CD14-positive monocyte (primary cell): ENCODE measurements around the gene DIABLO. TPM values are rescaled to one million over a fixed set of nuclear protein-coding genes. Genes with fewer than 3 reads are reported as not detected.

Experiments used
- DNase-seq, 3 donors: peaks; one replicate each; pipeline ENCODE4 v3.0.0-alpha.2; 2011 to 2022
- H2AFZ ChIP-seq: 2 replicates; pipeline ENCODE4 v1.6.0; 2012; ENCODE audit warnings: mild to moderate bottlenecking, low read depth, low read length, inconsistent platforms; ENCODE audit not compliant: insufficient read depth, poor library complexity, severe bottlenecking
- H3K27ac ChIP-seq, 2 donors: 1 replicate in 1 of 2; 2 replicates in 1 of 2; pipeline ENCODE4 v1.5.1; 2012 to 2013; ENCODE audit warnings: low read length in 2 of 2, control low read depth in 1 of 2, inconsistent platforms in 1 of 2, low read depth in 1 of 2, mild to moderate bottlenecking in 1 of 2
- H3K27me3 ChIP-seq, 2 donors: one replicate each; pipeline versions ENCODE4 v1.6.0 to v1.6.1; 2011 to 2013; ENCODE audit warnings: low read length in 2 of 2; ENCODE audit not compliant: control insufficient read depth in 2 of 2, insufficient read depth in 2 of 2
- H3K36me3 ChIP-seq, 2 donors: replicated peaks in 1 of 2; 1 replicate in 1 of 2; 2 replicates in 1 of 2; pipeline versions ENCODE4 v1.5.1 to v1.6.1; 2012 to 2013; ENCODE audit warnings: low read length in 2 of 2, control low read depth in 1 of 2, inconsistent platforms in 1 of 2, mild to moderate bottlenecking in 1 of 2; ENCODE audit not compliant: insufficient read depth in 2 of 2, control insufficient read depth in 1 of 2
- H3K4me1 ChIP-seq, 2 donors: 1 replicate in 1 of 2; 2 replicates in 1 of 2; pipeline versions ENCODE4 v1.5.1 to v1.6.1; 2012 to 2013; ENCODE audit warnings: low read length in 2 of 2, control low read depth in 1 of 2, inconsistent platforms in 1 of 2, mild to moderate bottlenecking in 1 of 2, moderate library complexity in 1 of 2; ENCODE audit not compliant: insufficient read depth in 2 of 2, control insufficient read depth in 1 of 2
- H3K4me2 ChIP-seq: replicated peaks from 2 replicates; pipeline ENCODE3; 2012; ENCODE audit warnings: low read length, moderate library complexity, mild to moderate bottlenecking; ENCODE audit not compliant: poor library complexity, severe bottlenecking; ENCODE audit errors: extremely low read depth
- H3K4me3 ChIP-seq, 3 experiments: fragments of 200-600 bp in 1 of 3; sonication (generic) in 1 of 3; replicated peaks in 1 of 3; 1 replicate in 2 of 3; 2 replicates in 1 of 3; pipeline ENCODE4 v1.5.1; 2011 to 2013; ENCODE audit warnings: low read length in 3 of 3, mild to moderate bottlenecking in 3 of 3, control low read depth in 2 of 3, low read depth in 2 of 3, inconsistent platforms in 1 of 3, moderate library complexity in 1 of 3
- H3K79me2 ChIP-seq: 2 replicates; pipeline ENCODE4 v1.6.0; 2012; ENCODE audit warnings: mild to moderate bottlenecking, control low read depth, inconsistent platforms, low read length, moderate library complexity; ENCODE audit not compliant: insufficient read depth
- H3K9ac ChIP-seq: 2 replicates; pipeline ENCODE4 v1.6.0; 2017; ENCODE audit warnings: low read length, mild to moderate bottlenecking; ENCODE audit not compliant: insufficient read depth, poor library complexity, severe bottlenecking
- H3K9me3 ChIP-seq, 2 donors: replicated peaks in 1 of 2; 1 replicate in 1 of 2; 2 replicates in 1 of 2; pipeline versions ENCODE4 v1.5.1 to v1.6.1; 2012 to 2013; ENCODE audit warnings: low read length in 2 of 2, control low read depth in 1 of 2; ENCODE audit not compliant: control insufficient read depth in 1 of 2, insufficient read depth in 1 of 2
- H4K20me1 ChIP-seq: 2 replicates; pipeline ENCODE4 v1.6.0; 2012; ENCODE audit warnings: mild to moderate bottlenecking, low read length, control low read depth, moderate library complexity; ENCODE audit not compliant: insufficient read depth
- H3K27ac Mint-ChIP-seq, 7 donors: one replicate each; pipeline ENCODE4 v1.8.0; 2020; ENCODE audit warnings: mild to moderate bottlenecking in 7 of 7, mixed read lengths in 7 of 7, moderate library complexity in 6 of 7, inconsistent platforms in 2 of 7
- H3K27me3 Mint-ChIP-seq, 3 donors: one replicate each; pipeline ENCODE4 v1.8.0; 2021 to 2022; ENCODE audit warnings: low read depth in 3 of 3, mild to moderate bottlenecking in 3 of 3, mixed read lengths in 3 of 3, moderate library complexity in 3 of 3, inconsistent platforms in 1 of 3
- H3K36me3 Mint-ChIP-seq, 2 donors: one replicate each; pipeline ENCODE4 v1.8.0; 2020; ENCODE audit warnings: mixed read lengths in 2 of 2, inconsistent platforms in 1 of 2, mild to moderate bottlenecking in 1 of 2
- H3K4me1 Mint-ChIP-seq: one replicate; pipeline ENCODE4 v1.8.0; 2020; ENCODE audit warnings: mild to moderate bottlenecking, mixed read lengths
- H3K4me3 Mint-ChIP-seq, 2 donors: one replicate each; pipeline ENCODE4 v1.8.0; 2020; ENCODE audit warnings: mild to moderate bottlenecking in 2 of 2, mixed read lengths in 2 of 2, moderate library complexity in 1 of 2
- H3K9me3 Mint-ChIP-seq, 7 donors: one replicate each; pipeline ENCODE4 v1.8.0; 2020 to 2022; ENCODE audit warnings: mixed read lengths in 7 of 7, mild to moderate bottlenecking in 6 of 7, moderate library complexity in 6 of 7, inconsistent platforms in 2 of 7
- CTCF ChIP-seq: fragments of 200-600 bp; IDR thresholded peaks from one replicate; pipeline ENCODE4 v1.8.0; 2022; ENCODE audit warnings: antibody characterized with exemption, mild to moderate bottlenecking
- WGBS: methylation state at CpG from one replicate; pipeline ENCODE4 v1.1.5; 2013; ENCODE audit warnings: missing lambda C conversion rate; ENCODE audit not compliant: insufficient coverage; 5-methylcytosine and 5-hydroxymethylcytosine counted together
- intact Hi-C, 2 donors: fragments of 100-400 bp; cut with micrococcal nuclease; formaldehyde crosslinking; loops; one replicate each; pipeline versions ENCODE4 v1.15.0 to v1.15.1; 2023
- polyA plus RNA-seq, 3 donors: library from polyadenylated mRNA; depleted of rRNA in 1 of 3; unstranded in 2 of 3; stranded (reverse) in 1 of 3; fragments of 300-500 nt in 2 of 3; fragments of >200 nt in 1 of 3; fragmentation: Illumina TruSeq in 2 of 3; gene quantifications; 1 replicate in 2 of 3; 2 replicates in 1 of 3; pipeline ENCODE4 v1.2.3, GENCODE V29; 2012 to 2021

DIABLO gene
- polyA plus RNA-seq, 3 donors, result 33.5 to 55.9 (median 51.3) TPM

DNA sequence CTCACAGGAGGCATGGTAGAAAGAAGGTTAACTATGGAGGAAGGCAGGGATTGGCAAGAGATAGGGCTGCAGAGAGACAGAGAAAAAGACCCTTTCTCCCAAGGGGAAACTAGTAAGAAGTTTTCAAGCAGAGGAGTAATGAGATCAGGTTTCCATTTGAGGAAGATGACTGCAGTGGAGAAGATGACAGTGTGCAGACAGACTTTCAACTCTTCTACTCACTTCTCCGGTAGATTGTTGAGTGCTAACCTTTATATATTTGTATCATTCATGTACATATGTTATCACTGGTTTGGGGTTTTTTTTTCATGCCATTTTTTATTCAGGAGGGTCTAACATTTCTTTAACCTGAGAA is 28.3 kb downstream of the DIABLO start:
- DNase-seq, result no peak

GRCh38 chr12:122195405-122195804 is 30.4 kb downstream of the DIABLO start:
- Histone ChIP-seq H3K9me3 (no peaks in the 10 kb centered on the region), H3K4me3 (no peak overlapping the region), H3K4me1 (no peaks in the 10 kb centered on the region), H4K20me1 (no peaks in the 10 kb centered on the region), H3K4me2 (no peak overlapping the region), H3K79me2 (no peaks in the 10 kb centered on the region), H3K27me3 (no peaks in the 10 kb centered on the region), H3K9ac (no peak overlapping the region), H3K36me3 (no peaks in the 10 kb centered on the region), H2AFZ (no peak overlapping the region), H3K27ac (no peak overlapping the region)
- Mint-ChIP-seq H3K4me3 (no peak overlapping the region), H3K27ac (peak overlapping the region in 1 of 7 donors; percentile 1), H3K36me3 (no peaks in the 10 kb centered on the region), H3K9me3 (peaks cover 0 to 7% (median 2%) of the 10 kb centered on the region in 7 donors), H3K27me3 (peaks cover 15 to 23% (median 19%) of the 10 kb centered on the region in 3 donors), H3K4me1 (peaks cover 8% of the 10 kb centered on the region)
- WGBS, result 100% methylated on average over 3 of the region's 4 CpGs
- intact Hi-C loops, result no loop called here
- no peak for DNase-seq
- TF ChIP-seq CTCF, result no peak

More for the DNA sequence above, 28.3 kb downstream of the DIABLO start:
- no peak overlapping the region for H3K9ac ChIP-seq
- Mint-ChIP-seq H3K4me1 (peaks cover 8% of the 10 kb centered on the region), H3K36me3 (no peaks in the 10 kb centered on the region), H3K4me3 (peak overlapping the region in 1 of 2 donors; percentile 1), H3K27ac (no peak overlapping the region), H3K27me3 (peaks cover 27 to 42% (median 32%) of the 10 kb centered on the region in 3 donors), H3K9me3 (peaks cover 0 to 7% (median 2%) of the 10 kb centered on the region in 7 donors)
- H4K20me1 ChIP-seq, result no peaks in the 10 kb centered on the region
- no CpG with 5 or more reads among the region's 1 CpG for WGBS
- H3K9me3 ChIP-seq, result peaks cover 0 to under 1% of the 10 kb centered on the region in 2 donors
- intact Hi-C loops, result no loop called here
- peaks cover 2 to 15% of the 10 kb centered on the region in 2 donors for H3K27me3 ChIP-seq
- H2AFZ ChIP-seq, result no peak overlapping the region
- H3K27ac ChIP-seq, result no peak overlapping the region
- no peak overlapping the region for H3K4me2 ChIP-seq
- H3K4me1 ChIP-seq, result no peaks in the 10 kb centered on the region
- TF ChIP-seq CTCF, result no peak
- no peak overlapping the region for H3K4me3 ChIP-seq
- no peaks in the 10 kb centered on the region for H3K36me3 ChIP-seq
- H3K79me2 ChIP-seq, result no peaks in the 10 kb centered on the region
